NCI-H1417 (cell line): Measurements from ENCODE around the gene APP.
A peak's percentile ranks its signal among the peaks of the same experiment; 100 is the strongest.

ENCODE experiments used
- DNase-seq, 3 experiments: peaks; one replicate each; lab custom pipeline; 2025; lab: John Stamatoyannopoulos, UW

APP gene

DNA sequence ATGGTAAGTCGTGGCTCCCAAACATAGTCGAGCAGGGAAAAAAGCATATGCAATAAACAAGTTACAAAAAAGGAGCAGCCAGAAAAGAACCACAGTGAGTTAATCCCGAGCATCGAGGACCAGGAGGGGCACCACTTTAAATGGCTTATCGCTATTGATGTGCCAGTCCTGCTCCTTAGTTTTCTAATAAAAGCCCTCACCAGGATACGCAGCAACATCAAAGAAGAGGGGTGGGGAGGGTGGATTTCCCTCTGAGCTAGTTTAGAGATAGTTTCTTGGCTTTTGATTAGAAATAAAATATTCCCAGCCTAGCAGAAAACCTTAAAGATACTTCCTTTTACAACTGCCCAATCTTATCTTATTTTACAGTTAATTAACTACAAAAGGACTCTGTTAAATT is 265.4 kb downstream of the APP start:
- no peak for DNase-seq

DNA sequence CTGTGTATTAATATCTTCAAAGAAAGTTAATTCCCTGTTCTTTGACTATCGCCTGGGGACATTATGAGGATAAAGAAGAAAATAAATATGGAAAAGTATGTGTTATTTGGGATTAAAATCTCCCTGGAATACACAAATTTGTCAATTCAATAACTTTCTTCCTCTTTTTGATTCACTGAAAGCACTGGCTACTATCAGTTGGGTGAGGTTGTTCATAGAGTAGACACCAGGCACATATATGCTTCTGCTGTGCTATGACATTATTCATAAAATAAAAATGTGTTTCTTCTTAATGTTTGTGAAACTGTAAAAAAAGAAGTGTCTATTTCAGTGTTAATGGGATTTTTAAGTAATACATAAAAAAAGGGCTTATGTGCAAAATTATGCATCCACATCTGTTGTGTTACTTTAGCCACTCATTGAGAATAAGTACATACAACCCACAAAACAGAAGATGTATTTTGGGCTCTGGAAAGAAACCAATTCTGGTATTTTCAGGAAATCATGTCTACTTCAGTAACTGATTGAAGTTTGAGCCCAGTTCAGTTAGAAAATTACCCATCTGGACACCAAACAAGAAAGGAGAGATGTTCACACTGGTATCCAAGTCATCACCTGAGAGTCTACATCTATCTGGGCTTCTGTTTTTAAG is 266.4 kb downstream of the APP start:
- no peak for DNase-seq

DNA sequence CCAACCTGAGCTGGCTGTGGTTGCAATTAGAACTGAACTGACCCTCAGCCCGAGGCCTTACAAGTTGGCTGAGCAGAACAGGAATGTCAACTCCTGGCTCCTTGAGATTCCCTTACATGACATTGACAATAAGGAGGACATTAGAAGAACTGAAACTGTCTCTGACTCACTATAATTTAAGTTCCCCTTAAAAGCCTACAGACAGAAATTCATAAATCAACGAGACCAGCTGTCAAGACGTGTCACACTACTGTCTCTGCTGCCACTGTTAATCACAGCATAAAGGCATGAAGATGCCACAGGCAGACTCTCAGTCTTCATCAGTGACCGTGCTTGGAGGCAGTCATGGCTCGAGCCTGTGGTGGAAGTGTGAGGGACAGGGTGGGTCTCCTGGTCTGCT is 267.0 kb downstream of the APP start:
- DNase-seq = no peak

DNA sequence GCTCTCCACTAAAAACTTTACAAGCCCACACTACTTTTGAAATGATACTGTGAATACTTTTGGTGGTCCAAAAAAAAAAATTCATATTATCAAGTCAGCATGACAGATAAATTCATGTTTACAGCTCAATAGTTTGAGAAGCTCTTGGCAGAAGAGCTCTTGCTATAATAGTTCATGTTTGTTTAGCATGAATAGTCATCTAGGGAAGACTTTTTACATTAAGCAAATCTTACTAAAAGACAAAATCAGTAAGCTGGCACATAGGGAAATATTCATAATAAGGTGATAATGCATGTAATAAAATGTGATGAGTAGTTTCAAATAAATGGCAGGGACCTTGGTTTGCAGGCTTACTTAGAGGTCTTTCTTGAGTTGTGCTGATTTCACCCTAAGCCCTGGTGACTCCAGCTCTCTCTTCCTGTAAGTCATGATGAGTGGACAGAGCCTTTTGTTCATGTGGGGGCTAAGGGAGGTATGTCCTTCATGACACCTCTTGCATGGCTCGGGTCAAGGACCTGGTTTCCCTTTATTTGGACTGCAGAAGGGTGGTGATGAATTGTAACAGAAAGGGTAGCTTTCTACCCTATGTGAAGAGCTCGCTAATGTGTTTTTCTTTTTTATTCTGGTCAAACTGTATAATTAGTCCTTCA is 269.1 kb downstream of the APP start:
- DNase-seq = peak in 2 of 3 experiments; percentile 40 to 81

DNA sequence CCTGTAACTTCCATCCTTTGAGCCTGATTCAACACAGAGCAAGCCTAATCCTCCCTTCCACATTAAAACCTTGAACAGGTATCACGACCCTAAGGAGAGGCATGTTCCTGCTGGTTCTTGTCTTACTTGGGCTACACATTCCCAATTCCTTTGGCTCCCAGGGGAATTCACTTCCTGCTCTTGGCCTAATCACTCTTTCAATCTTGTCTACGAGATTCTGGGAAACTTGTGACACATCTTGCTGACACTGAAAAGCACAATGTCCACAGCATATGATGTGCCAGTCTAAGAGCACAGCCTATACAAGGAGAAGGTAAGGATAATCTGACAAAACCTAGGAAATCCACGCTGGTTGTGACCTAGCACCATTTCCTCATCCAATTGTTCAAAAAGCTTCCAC is 271.9 kb downstream of the APP start:
- no peak for DNase-seq

DNA sequence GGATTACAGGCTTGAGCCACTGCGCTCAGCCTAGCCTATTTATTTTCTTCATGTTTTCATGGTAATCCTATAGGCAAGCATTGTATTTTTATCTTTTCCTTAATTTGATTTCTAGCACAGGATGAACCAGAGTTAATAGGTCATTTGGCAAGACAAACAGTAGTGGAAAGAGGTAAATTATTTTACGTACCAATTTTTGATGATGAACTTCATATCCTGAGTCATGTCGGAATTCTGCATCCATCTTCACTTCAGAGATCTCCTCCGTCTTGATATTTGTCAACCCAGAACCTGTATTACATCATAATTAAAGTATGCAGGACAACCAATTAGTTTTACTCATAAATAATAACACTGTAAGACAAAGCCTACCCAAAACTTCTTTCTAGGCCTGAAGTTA is 273.2 kb downstream of the APP start:
- no peak for DNase-seq

DNA sequence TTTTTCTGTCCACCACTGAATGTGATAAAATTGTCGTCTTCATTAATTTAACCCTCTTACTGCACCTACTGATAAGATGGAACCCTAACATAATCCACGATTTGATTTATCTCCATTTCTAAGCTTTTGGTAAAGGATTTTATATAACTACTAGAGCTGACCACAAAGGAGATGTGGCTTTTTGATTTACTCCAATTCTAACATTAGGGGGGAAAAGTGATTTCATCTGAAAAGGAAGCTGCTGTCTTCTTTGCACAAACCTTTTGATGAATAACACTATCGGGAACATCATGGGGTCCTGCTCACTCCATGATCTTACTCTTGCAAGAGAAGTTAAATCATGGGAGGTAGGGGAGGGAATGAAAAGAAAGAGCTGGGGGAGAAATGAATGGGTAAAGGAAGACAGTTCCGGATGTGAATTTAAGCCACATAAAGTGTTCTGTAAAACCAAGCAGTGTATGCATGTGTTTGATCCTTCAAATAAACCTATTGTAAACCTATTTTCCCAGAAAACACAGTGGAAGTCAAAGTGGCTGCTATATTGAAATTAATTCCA is 274.0 kb downstream of the APP start:
- no peak for DNase-seq

DNA sequence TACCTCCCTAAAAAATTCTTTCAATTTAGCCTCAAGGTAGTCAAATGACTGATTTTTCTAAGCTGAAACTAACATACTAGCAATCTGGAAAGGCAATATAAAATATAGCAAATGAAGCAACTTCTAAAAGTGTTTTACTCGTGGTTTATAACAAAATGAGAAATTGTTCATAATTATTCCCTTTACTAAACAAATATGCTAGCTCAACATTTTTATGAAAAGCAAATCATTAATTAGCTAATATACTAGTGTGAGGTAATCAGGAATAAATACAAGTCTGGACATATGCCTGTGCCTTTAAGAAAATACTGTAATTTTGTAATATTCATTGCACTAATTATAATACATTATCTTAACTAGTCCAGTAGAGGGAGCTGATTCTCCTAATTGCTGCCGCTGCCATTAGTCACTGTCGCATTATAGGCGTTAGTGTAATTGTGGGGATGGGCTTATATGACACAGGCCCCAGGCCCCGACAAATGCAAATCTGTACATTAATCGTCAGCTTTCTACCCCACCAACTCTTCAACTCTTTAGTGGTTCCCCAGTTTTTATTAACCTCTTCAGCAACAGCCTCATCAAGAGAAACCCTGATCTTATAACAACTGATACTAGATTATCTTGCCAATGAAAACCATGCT is 274.9 kb downstream of the APP start:
- DNase-seq = peak; percentile 9 to 67 (median 12)

DNA sequence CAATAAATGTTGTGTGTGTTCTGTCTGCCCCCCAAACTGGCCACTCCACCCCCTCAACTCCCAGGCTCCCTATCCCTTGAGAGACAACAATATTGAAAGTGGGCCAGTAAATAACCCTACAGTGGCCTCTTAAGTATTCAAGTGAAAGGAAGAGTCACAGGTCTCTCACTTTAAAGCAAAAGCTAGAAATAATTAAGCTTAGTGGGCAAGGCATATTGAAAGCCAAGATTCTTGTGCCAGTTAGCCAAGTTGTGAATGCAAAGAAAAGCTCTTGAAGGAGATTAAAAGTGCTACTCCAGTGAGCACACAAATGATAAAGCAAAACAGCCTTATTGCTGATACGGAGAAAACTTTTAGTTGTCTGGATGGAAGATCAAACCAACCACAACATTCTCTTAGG is 277.4 kb downstream of the APP start:
- DNase-seq = no peak

DNA sequence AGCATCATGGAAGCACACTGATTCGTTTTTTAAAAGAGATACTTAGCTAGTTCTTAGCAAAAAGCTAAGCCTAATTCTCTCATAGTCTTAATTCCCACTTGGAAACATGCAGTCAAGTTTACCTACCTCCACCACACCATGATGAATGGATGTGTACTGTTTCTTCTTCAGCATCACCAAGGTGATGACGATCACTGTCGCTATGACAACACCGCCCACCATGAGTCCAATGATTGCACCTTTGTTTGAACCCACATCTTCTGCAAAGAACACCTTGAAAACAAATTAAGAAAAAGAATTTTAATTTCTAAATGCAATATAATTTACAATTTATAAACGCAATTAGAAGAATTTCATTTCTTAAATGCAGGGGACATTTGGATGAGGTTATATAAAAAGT is 279.0 kb downstream of the APP start:
- DNase-seq = peak in 2 of 3 experiments; percentile 25 to 62

DNA sequence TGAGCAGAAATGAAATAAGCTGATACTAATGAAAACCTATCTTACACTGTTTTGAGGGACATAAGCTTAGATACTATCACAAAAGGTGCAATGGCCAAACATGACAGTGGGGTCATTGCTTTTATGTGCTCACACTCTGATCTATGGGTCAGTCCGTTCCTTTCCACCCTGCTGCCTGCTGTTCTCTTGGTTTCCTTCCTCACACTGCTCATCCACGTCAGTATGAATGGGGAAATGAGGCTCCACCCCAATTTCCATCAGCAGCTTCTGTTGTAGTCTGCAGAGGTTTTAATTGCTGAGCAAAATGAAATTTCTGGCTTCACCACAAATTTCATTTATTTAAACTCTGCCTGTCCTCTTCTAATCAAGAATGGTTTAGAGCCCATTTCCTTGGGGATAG is 280.6 kb downstream of the APP start:
- no peak for DNase-seq

DNA sequence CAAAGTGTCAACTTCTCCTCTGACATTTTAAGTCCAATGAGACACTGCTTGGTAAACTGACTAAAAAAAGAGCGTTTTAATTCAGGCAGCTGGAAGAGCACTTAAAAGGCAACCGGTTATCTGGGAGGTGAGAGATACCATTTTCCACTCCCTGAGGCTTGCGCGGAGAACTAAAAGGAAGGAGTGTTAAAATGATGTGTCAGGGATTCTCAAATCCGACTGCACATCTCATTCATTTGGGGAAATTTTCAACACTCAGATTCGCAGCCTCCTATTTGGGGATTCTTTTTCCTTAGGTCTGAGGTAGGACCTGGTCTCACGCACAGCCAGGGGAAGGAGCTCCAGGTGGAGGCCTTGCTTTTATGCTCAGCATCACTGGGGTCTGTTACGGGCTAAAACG is 281.9 kb downstream of the APP start:
- DNase-seq = no peak

DNA sequence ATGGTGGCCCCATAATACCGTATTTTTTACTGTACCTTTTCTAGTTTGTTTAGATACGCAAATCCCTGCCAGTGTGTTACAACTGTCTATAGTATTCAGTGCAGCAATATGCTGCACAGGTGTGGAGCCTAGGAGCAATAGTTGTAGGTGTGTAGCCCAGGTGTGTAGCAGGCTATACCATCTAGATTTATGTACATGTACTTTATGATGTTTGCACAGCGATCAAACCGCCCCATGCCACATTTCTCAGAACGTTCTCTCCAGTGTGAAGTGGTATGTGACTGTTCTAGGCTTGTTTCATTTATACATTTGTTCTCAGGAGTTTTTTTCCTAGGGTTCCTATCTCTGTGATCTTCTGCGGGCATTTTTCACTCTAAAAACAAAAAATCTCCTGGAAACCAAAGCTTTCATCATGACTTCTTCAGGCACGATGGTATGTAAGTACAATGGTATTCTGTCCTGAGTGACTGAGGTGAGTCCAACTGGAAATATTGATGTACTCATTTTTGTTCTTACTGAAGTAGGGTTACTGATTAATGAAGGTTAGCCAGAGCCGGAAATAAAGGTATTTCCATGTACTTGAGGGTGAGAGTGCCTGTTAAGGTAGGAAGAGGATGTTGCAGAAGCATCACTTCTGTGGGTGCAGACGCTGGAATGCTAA is 282.8 kb downstream of the APP start:
- peak in 1 of 3 experiments; percentile 11 for DNase-seq

DNA sequence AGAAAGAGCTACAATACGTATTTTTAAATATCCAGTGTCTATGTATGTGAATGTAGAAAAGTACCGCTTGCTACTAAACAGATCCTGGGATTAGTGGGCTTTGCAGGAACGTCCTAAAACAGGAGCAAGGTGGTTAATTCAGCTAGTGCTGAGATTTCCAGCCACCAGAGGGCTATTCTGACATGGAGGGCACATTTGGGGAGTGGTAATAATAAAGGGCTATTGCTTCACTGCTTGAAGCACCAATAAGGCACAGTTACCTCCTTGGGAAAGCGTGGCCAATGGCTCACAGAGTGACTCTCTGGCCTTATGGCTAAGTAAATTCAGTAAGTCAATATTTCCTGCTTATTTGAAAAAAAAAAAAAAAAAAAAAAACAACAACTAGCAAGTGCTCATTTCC is 283.4 kb downstream of the APP start:
- DNase-seq = peak in 1 of 3 experiments; percentile 16

DNA sequence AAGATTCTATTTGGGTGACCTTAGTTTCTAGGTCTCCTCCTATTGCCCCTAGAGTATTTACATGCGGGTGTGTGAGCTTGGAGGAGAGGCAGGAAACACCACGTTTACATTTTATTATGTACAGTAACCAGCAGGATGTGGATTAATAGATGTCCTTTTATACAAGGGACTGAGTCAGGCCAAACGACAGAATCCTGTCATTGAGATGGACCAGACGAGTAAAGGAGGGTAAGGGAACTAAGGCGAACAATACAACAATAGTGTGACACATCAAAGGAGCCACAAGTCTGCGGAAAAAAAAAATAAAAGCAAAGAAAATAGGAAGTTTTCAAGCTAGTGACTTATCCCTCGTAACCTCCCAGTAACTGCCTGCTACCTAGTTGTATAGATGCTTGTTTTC is 284.7 kb downstream of the APP start:
- no peak for DNase-seq

DNA sequence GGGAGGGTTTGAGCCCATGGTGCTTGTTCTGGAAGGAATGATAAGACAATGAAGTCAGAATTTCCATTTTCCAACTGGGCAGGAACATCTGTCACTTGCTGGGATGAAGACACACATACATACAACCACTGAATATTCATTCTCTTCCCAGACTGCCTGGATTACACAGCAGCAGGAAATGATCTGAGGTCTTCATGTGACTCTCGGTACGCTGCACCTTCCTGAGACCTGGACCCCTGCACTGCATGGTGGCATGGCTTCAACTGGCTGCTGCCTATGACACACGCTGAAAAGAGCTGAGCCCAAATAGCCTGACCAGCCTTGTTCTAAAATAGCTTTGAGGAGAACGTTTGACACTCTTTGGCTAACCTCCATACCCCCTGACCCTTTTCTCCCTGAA is 285.2 kb downstream of the APP start:
- DNase-seq = no peak

DNA sequence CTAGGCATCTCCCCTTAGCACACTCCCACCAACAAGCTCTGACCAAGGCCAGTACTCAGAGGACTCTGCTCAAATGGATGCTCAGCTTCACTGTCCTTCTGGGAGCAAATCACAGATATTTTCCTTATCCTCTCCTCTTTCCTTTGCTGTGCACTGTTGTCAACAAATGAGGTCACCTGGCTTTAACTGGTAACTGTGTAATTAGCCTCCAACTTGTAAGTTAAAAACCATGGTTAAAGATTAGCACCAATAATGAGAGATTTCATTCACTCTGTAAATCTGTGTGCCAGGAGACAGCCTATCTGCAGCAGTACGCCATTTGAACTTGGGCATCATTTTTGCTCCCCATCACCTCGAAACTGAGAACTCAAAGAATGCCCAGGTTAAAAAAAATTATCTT is 286.3 kb downstream of the APP start:
- DNase-seq = no peak

DNA sequence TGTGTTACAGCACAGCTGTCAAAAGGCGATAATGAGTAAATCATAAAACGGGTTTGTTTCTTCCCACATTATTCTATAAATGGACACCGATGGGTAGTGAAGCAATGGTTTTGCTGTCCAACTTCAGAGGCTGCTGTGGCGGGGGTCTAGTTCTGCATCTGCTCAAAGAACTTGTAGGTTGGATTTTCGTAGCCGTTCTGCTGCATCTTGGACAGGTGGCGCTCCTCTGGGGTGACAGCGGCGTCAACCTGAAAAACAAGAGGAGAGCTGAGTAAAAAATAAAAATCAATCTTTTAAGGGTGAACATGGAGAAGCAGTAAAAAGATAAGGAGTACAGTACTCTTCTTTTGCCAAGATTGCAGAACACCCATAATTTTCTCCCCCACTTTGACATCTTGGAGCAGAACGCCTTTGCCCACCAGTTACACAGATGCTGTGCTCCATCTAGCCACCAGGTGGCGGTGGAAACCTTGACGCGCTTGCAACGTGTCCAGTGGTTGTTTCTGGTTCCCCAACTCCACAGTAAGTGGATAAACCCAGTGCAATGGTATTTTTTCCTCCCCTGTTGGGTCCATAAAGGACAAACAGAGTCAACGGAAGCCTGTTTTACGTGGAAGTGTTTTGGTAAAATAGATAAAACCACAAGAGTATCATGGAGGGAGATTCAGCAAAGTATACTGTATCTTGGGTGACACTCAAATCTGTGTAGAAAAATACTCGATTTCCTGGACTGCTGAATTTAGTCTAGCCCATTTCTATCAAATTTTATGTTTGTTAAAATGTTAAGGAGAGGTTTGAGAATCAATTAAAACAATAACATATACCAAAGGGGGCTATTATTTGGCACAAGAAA is 288.8 kb downstream of the APP start:
- DNase-seq = peak; percentile 63 to 85 (median 79)

DNA sequence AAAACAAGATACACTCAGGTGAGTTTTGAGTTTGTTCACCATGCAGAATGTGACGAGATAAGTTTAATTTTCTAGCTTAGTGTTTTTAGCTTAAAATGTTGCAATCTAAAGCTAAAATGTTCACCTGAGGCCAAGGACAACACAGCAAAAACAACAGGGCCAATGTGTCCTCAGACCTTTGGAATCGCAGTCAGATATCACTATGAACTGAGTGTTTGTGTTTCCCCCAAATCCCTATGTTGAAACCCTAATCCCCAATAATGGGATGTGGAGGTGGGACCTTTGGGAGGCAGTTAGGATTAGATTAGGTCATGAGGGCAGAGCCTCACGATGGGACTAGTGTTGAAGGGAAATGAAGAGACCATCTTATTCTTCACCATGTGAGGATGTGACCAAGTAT is 291.4 kb downstream of the APP start:
- no peak for DNase-seq

DNA sequence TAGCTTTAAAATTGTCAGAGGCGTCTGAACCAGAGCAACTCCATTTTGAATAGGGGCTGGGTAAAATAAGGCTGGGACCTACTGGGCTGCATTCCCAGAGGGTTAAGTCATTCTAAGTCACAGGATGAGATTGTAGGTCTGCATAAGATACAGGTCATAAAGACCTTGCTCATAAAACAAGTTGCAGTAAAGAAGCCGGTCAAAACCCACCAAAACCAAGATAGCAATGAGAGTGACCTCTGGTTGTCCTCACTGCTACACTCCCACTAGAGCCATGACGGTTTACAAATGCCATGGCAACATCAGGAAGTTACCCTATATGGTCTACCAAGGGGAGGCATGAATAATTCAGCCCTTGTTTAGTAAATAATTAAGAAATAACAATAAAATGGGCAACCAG is 292.2 kb downstream of the APP start:
- DNase-seq = no peak

DNA sequence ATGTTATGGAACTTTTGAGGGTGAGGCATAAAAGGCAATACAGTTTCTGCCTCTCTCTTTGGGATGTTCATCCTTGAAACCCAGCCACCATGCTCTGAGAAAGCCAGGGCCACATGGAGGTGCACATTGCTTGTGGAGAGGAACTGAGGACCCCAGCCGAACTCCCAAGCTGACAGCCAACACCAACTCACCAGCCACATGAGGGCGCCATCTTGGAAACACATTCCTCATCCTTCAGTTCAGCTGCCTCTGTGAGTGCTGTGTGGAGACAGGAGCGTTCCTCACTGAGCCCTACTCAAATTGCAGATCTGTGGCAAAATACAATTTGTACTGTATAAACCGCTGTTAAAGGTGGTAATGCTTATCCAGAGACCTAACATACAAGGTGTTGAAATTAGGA is 298.3 kb downstream of the APP start:
- no peak for DNase-seq

DNA sequence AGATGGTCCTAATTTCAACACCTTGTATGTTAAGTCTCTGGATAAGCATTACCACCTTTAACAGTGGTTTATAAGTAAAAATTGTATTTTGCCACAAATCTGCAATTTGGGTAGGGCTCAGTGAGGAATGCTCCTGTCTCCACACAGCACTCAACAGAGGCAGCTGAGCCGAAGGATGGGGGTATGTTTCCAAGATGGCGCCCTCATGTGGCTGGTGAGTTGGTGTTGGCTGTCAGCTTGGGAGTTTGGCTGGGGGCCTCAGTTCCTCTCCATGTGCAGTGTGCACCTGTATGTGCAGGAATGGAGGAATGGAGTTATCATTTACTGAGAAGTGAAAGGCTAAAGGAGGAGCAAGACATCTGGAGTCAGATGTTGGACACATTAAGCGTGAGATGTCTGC is 299.0 kb downstream of the APP start:
- DNase-seq = no peak
